ENCODE measurements around the gene IGSF6.
"Not testable (repeated sequence)": the region's sequence is repeated elsewhere in the genome, so short reads cannot be mapped to it uniquely, and the experiment has no call there.

Gene IGSF6

DNA sequence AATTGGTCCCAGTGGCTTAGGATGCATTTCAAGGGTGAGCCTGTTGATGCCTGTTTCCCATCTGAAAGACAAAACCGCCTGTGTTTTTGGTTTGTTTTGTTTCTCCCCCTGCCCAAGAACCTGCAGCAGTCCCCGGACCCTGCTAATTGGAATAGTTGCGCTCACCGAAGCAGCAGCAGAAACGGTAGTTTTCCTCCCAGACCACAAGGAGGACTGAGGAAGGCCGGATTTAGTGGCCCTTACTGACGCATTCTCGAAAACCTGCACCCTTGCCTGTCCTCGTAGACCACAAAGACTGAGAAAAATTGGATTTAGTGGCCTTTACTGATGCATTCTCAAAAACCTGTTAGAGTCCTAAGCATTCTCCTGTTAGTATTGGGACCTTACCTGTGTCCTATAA, 16.7 kb downstream of the IGSF6 start:
- H3K4me3 ChIP-seq (ENCODE audit: low read depth, low read length); H3K4ac ChIP-seq (ENCODE audit: low read depth, low read length); H3K9me3 ChIP-seq (ENCODE audit: insufficient read depth, low read depth, low read length); H2BK120ac ChIP-seq (ENCODE audit: insufficient read depth, low read length, poor library complexity); H3K36me3 ChIP-seq (ENCODE audit: control insufficient read depth in 1 of 2, insufficient read depth in 2 of 2, low read length in 2 of 2); H3K4me2 ChIP-seq (ENCODE audit: low read length); H2AK5ac ChIP-seq (ENCODE audit: low read length); H3K14ac ChIP-seq (ENCODE audit: low read length); H3K27ac ChIP-seq (ENCODE audit: low read depth, low read length); H3K18ac ChIP-seq (ENCODE audit: low read length); H2BK12ac ChIP-seq (ENCODE audit: low read length); H3K9ac ChIP-seq (ENCODE audit: low read length); H4K12ac ChIP-seq (ENCODE audit: low read depth, low read length); H3K27me3 ChIP-seq (ENCODE audit: insufficient read depth, low read length); H3K79me1 ChIP-seq (ENCODE audit: low read length); H4K8ac ChIP-seq (ENCODE audit: low read depth, low read length); H4K91ac ChIP-seq (ENCODE audit: low read depth, low read length); H3K79me2 ChIP-seq (ENCODE audit: control insufficient read depth, insufficient read depth, low read length, poor library complexity); H2AFZ ChIP-seq (ENCODE audit: insufficient read depth, low read length, poor library complexity); H3K4me1 ChIP-seq (ENCODE audit: control insufficient read depth in 1 of 2, insufficient read depth in 2 of 2, low read length in 2 of 2); DNase-seq; H3K23ac ChIP-seq (ENCODE audit: low read length); H2BK5ac ChIP-seq (ENCODE audit: low read depth, low read length, poor library complexity): not testable (repeated sequence)
- WGBS (ENCODE audit: extremely low coverage, insufficient coverage, insufficient read length): no CpG with 5 or more reads among the region's 9 CpGs

GRCh38 chr16:21634216-21634615, 18.2 kb downstream of the IGSF6 start:
- Histone ChIP-seq H3K27ac (ENCODE audit: low read depth, low read length) (no peak overlapping the region), H2BK12ac (ENCODE audit: low read length) (no peak overlapping the region), H3K4me1 (ENCODE audit: control insufficient read depth in 1 of 2, insufficient read depth in 2 of 2, low read length in 2 of 2) (peaks cover 0 to 8% of the 10 kb centered on the region in 2 experiments), H3K18ac (ENCODE audit: low read length) (no peak overlapping the region), H4K91ac (ENCODE audit: low read depth, low read length) (no peak overlapping the region), H2BK120ac (ENCODE audit: insufficient read depth, low read length, poor library complexity) (no peak overlapping the region), H3K4me2 (ENCODE audit: low read length) (no peak overlapping the region), H3K23ac (ENCODE audit: low read length) (no peak overlapping the region), H3K79me2 (ENCODE audit: control insufficient read depth, insufficient read depth, low read length, poor library complexity) (no peaks in the 10 kb centered on the region), H3K27me3 (ENCODE audit: insufficient read depth, low read length) (no peaks in the 10 kb centered on the region), H4K12ac (ENCODE audit: low read depth, low read length) (no peak overlapping the region), H3K36me3 (ENCODE audit: control insufficient read depth in 1 of 2, insufficient read depth in 2 of 2, low read length in 2 of 2) (peaks cover 12% of the 10 kb centered on the region in 2 experiments), H3K4me3 (ENCODE audit: low read depth, low read length) (no peak overlapping the region), H2AK5ac (ENCODE audit: low read length) (no peak overlapping the region), H2AFZ (ENCODE audit: insufficient read depth, low read length, poor library complexity) (no peak overlapping the region), H3K4ac (ENCODE audit: low read depth, low read length) (no peak overlapping the region), H3K9me3 (ENCODE audit: insufficient read depth, low read depth, low read length) (peaks cover 3% of the 10 kb centered on the region), H3K79me1 (ENCODE audit: low read length) (no peaks in the 10 kb centered on the region), H2BK5ac (ENCODE audit: low read depth, low read length, poor library complexity) (no peak overlapping the region), H3K14ac (ENCODE audit: low read length) (no peak overlapping the region), H4K8ac (ENCODE audit: low read depth, low read length) (no peak overlapping the region), H3K9ac (ENCODE audit: low read length) (no peak overlapping the region)
- DNase-seq: no peak
- no CpG with 5 or more reads among the region's 5 CpGs for WGBS (ENCODE audit: extremely low coverage, insufficient coverage, insufficient read length)

DNA sequence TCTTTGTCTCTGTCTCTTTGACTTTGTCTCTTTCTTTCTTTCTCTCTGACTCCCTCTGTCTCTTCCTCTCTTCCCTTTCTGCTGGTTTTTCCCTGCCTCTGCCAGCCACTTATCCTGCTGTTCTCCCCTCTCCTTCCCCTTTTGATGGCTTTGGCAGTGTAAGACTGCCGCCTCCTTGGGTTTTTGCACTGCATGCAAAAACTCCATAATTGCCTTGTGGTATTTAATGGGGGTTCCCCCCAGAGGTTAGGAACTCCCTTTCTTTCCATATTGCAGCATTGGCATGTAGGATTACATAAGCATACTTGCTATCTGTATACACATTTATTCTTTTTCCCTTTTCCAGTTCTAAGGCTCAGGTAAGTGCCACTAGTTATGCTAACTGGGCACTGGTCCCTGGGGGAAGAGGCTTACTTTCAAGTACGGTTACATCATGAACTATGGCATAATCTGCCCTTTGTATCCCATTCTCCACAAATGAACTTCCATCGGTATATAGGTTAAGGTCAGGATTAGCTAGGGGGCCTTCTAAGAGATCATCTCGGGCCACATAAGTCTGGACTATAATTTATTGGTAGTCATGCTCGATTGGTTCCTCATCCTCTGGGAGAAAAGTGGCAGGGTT, 20.3 kb downstream of the IGSF6 start:
- H3K18ac ChIP-seq (ENCODE audit: low read length); H2BK12ac ChIP-seq (ENCODE audit: low read length); H2BK5ac ChIP-seq (ENCODE audit: low read depth, low read length, poor library complexity); H3K4ac ChIP-seq (ENCODE audit: low read depth, low read length); H3K4me1 ChIP-seq (ENCODE audit: control insufficient read depth in 1 of 2, insufficient read depth in 2 of 2, low read length in 2 of 2); H4K8ac ChIP-seq (ENCODE audit: low read depth, low read length); H3K79me2 ChIP-seq (ENCODE audit: control insufficient read depth, insufficient read depth, low read length, poor library complexity); H4K91ac ChIP-seq (ENCODE audit: low read depth, low read length); H3K4me2 ChIP-seq (ENCODE audit: low read length); H2BK120ac ChIP-seq (ENCODE audit: insufficient read depth, low read length, poor library complexity); H2AK5ac ChIP-seq (ENCODE audit: low read length); H3K23ac ChIP-seq (ENCODE audit: low read length); H3K27me3 ChIP-seq (ENCODE audit: insufficient read depth, low read length); H3K14ac ChIP-seq (ENCODE audit: low read length); H3K27ac ChIP-seq (ENCODE audit: low read depth, low read length); H3K9ac ChIP-seq (ENCODE audit: low read length); H3K4me3 ChIP-seq (ENCODE audit: low read depth, low read length); H3K79me1 ChIP-seq (ENCODE audit: low read length); H3K9me3 ChIP-seq (ENCODE audit: insufficient read depth, low read depth, low read length); H2AFZ ChIP-seq (ENCODE audit: insufficient read depth, low read length, poor library complexity); H4K12ac ChIP-seq (ENCODE audit: low read depth, low read length): not testable (repeated sequence)
- DNase-seq: peak in 1 of 2 donors; percentile 38
- no CpG with 5 or more reads among the region's 5 CpGs for WGBS (ENCODE audit: extremely low coverage, insufficient coverage, insufficient read length)
- peaks cover 12 to 15% of the 10 kb centered on the region in 2 experiments for H3K36me3 ChIP-seq (ENCODE audit: control insufficient read depth in 1 of 2, insufficient read depth in 2 of 2, low read length in 2 of 2)

GRCh38 chr16:21631376-21631775, 21.0 kb downstream of the IGSF6 start:
- not testable (repeated sequence) for H4K91ac ChIP-seq (ENCODE audit: low read depth, low read length); H3K4me2 ChIP-seq (ENCODE audit: low read length); H3K79me1 ChIP-seq (ENCODE audit: low read length); H3K23ac ChIP-seq (ENCODE audit: low read length); H4K12ac ChIP-seq (ENCODE audit: low read depth, low read length); H3K27me3 ChIP-seq (ENCODE audit: insufficient read depth, low read length); H3K9ac ChIP-seq (ENCODE audit: low read length); H3K9me3 ChIP-seq (ENCODE audit: insufficient read depth, low read depth, low read length); H3K14ac ChIP-seq (ENCODE audit: low read length); H2BK120ac ChIP-seq (ENCODE audit: insufficient read depth, low read length, poor library complexity); H3K27ac ChIP-seq (ENCODE audit: low read depth, low read length); H2AFZ ChIP-seq (ENCODE audit: insufficient read depth, low read length, poor library complexity); H3K4me3 ChIP-seq (ENCODE audit: low read depth, low read length); H2BK5ac ChIP-seq (ENCODE audit: low read depth, low read length, poor library complexity); H4K8ac ChIP-seq (ENCODE audit: low read depth, low read length); DNase-seq; H3K79me2 ChIP-seq (ENCODE audit: control insufficient read depth, insufficient read depth, low read length, poor library complexity); H2BK12ac ChIP-seq (ENCODE audit: low read length); H3K18ac ChIP-seq (ENCODE audit: low read length); H3K4ac ChIP-seq (ENCODE audit: low read depth, low read length); H2AK5ac ChIP-seq (ENCODE audit: low read length)
- peaks cover 12 to 15% of the 10 kb centered on the region in 2 experiments for H3K36me3 ChIP-seq (ENCODE audit: control insufficient read depth in 1 of 2, insufficient read depth in 2 of 2, low read length in 2 of 2)
- no CpG with 5 or more reads among the region's 8 CpGs for WGBS (ENCODE audit: extremely low coverage, insufficient coverage, insufficient read length)
- peaks cover 2 to 11% of the 10 kb centered on the region in 2 experiments for H3K4me1 ChIP-seq (ENCODE audit: control insufficient read depth in 1 of 2, insufficient read depth in 2 of 2, low read length in 2 of 2)
